Vagina (tissue), 2 donors: Measurements from ENCODE around the gene WDR72.

Source experiments
- POLR2A ChIP-seq, 2 donors: fragments of 450-650 bp; IDR thresholded peaks; one replicate each; pipeline ENCODE4 v1.6.1; 2017; ENCODE audit warnings: antibody characterized with exemption in 2 of 2, mild to moderate bottlenecking in 2 of 2, moderate library complexity in 2 of 2
- POLR2AphosphoS5 ChIP-seq, 2 donors: sonication (generic); formaldehyde crosslinking; IDR thresholded peaks; one replicate each; pipeline ENCODE4 v1.9.0; 2017; ENCODE audit warnings: antibody characterized with exemption in 2 of 2, mild to moderate bottlenecking in 2 of 2, low read depth in 1 of 2; ENCODE audit not compliant: insufficient read depth in 1 of 2

- TF ChIP-seq POLR2AphosphoS5 (IDR thresholded peaks at IDR 0.05; ENCODE audit: insufficient read depth in 1 of 2, low read depth in 1 of 2) (no peak), POLR2A (IDR thresholded peaks at IDR 0.05) (no peak)
Measured at GRCh38 chr15:53807501-53807900, 48.0 kb upstream of the WDR72 start.
